IPS-20b (cell line): ENCODE data around the gene TNFRSF19.
"Not testable (repeated sequence)": the region's sequence is repeated elsewhere in the genome, so short reads cannot be mapped to it uniquely, and the experiment has no call there.

Experiments
- H3K27ac ChIP-seq: one replicate; pipeline ENCODE4 v1.5.1; 2013; ENCODE audit warnings: low read length
- H3K27me3 ChIP-seq: 2 replicates; pipeline ENCODE4 v1.6.1; 2013; ENCODE audit warnings: mild to moderate bottlenecking, low read length, inconsistent platforms; ENCODE audit not compliant: insufficient read depth
- H3K36me3 ChIP-seq: 2 replicates; pipeline ENCODE4 v1.6.1; 2013; ENCODE audit warnings: low read depth, mild to moderate bottlenecking, inconsistent platforms, low read length, moderate library complexity; ENCODE audit not compliant: insufficient read depth
- H3K4me1 ChIP-seq: 2 replicates; pipeline ENCODE4 v1.6.1; 2013; ENCODE audit warnings: mild to moderate bottlenecking, control low read depth, inconsistent platforms, low read length, moderate library complexity; ENCODE audit not compliant: insufficient read depth
- H3K4me3 ChIP-seq: 2 replicates; pipeline ENCODE4 v1.5.1; 2013; ENCODE audit warnings: mild to moderate bottlenecking, low read length, inconsistent platforms
- H3K9ac ChIP-seq: 2 replicates; pipeline ENCODE4 v1.6.1; 2013; ENCODE audit warnings: low read depth, mild to moderate bottlenecking, inconsistent platforms, low read length, moderate library complexity
- H3K9me3 ChIP-seq: 2 replicates; pipeline ENCODE4 v1.6.1; 2013; ENCODE audit warnings: mild to moderate bottlenecking, low read depth, low read length, inconsistent platforms; ENCODE audit not compliant: insufficient read depth

TNFRSF19 gene

GRCh38 chr13:23592596-23592995 lies 22.4 kb downstream of the TNFRSF19 start:
- Histone ChIP-seq H3K27ac (no peak overlapping the region), H3K9ac (no peak overlapping the region), H3K27me3 (no peaks in the 10 kb centered on the region), H3K9me3 (peaks cover 5% of the 10 kb centered on the region; the same call in 1 of the 2 replicates), H3K36me3 (peaks cover 4% of the 10 kb centered on the region; the same call in 1 of the 2 replicates), H3K4me3 (no peak overlapping the region), H3K4me1 (no peaks in the 10 kb centered on the region)

- Histone ChIP-seq H3K4me1 (no peaks in the 10 kb centered on the region), H3K27me3 (no peaks in the 10 kb centered on the region), H3K4me3 (no peak overlapping the region), H3K9me3 (peaks cover 5% of the 10 kb centered on the region; the same call in 1 of the 2 replicates), H3K27ac (no peak overlapping the region), H3K9ac (no peak overlapping the region), H3K36me3 (peaks cover 4% of the 10 kb centered on the region; the same call in 1 of the 2 replicates)
Measured at GRCh38 chr13:23593148-23593547, 22.9 kb downstream of the TNFRSF19 start.

- not testable (repeated sequence) for H3K9me3 ChIP-seq, H3K4me1 ChIP-seq
Measured at GRCh38 chr13:23594290-23594689, 24.1 kb downstream of the TNFRSF19 start.

DNA sequence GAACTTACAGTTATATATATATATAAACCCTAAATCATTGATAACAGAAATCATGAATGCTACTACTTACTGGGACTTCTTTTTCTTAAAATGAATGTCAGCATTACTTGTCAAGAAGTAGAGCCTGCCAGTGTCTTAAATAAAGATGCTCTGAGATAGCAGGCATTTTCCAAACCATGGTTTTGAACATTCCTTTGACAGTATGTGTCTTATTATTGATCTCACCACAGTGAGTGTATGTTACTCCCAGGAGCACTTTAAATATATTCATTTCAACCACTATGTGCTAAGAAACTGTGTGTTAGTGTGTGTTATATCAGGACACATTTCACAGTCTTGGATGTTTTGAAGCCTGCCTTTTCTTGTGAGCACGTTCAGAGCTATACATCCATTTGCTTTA lies 28.2 kb downstream of the TNFRSF19 start:
- Histone ChIP-seq H3K4me3 (no peak overlapping the region), H3K9ac (no peak overlapping the region), H3K27me3 (no peaks in the 10 kb centered on the region), H3K27ac (no peak overlapping the region), H3K4me1 (peaks cover 27% of the 10 kb centered on the region), H3K9me3 (peaks cover 5% of the 10 kb centered on the region; the same call in 1 of the 2 replicates), H3K36me3 (peaks cover 4% of the 10 kb centered on the region; the same call in 1 of the 2 replicates)

More at GRCh38 chr13:23594290-23594689, 24.1 kb downstream of the TNFRSF19 start:
- H3K9ac ChIP-seq, H3K27me3 ChIP-seq, H3K36me3 ChIP-seq, H3K4me3 ChIP-seq, H3K27ac ChIP-seq: not testable (repeated sequence)

GRCh38 chr13:23599083-23599925 lies 29.1 kb downstream of the TNFRSF19 start:
- Histone ChIP-seq H3K9ac (0 out of 2 replicates have a peak overlapping the region, but pooled peaks have one; percentile 24), H3K27me3 (no peaks in the 10 kb centered on the region), H3K9me3 (peaks cover 2% of the 10 kb centered on the region; the same call in 1 of the 2 replicates), H3K27ac (peak overlapping the region; percentile 42), H3K4me1 (peaks cover 27% of the 10 kb centered on the region), H3K4me3 (0 out of 2 replicates have a peak overlapping the region, but pooled peaks have one; percentile 28), H3K36me3 (0 out of 2 replicates have a peak, but pooled peaks cover 4% of the 10 kb centered on the region)

- 0 out of 2 replicates have a peak overlapping the region, but pooled peaks have one; percentile 4 for H3K4me3 ChIP-seq
- no peaks in the 10 kb centered on the region for H3K27me3 ChIP-seq
- peaks cover 27% of the 10 kb centered on the region for H3K4me1 ChIP-seq
- no peaks in the 10 kb centered on the region for H3K36me3 ChIP-seq
- H3K9ac ChIP-seq, result peak overlapping the region; percentile 43; the same call in 1 of the 2 replicates
- no peaks in the 10 kb centered on the region for H3K9me3 ChIP-seq
- H3K27ac ChIP-seq, result peak overlapping the region; percentile 10
Measured at GRCh38 chr13:23600100-23600499, 29.9 kb downstream of the TNFRSF19 start.

- Histone ChIP-seq H3K36me3 (no peaks in the 10 kb centered on the region), H3K4me3 (0 out of 2 replicates have a peak overlapping the region, but pooled peaks have one; percentile 2), H3K9me3 (no peaks in the 10 kb centered on the region), H3K27ac (peak overlapping the region; percentile 10), H3K27me3 (no peaks in the 10 kb centered on the region), H3K9ac (peak overlapping the region; percentile 43; the same call in 1 of the 2 replicates), H3K4me1 (peaks cover 27% of the 10 kb centered on the region)
Measured at GRCh38 chr13:23600534-23600933, 30.3 kb downstream of the TNFRSF19 start.

DNA sequence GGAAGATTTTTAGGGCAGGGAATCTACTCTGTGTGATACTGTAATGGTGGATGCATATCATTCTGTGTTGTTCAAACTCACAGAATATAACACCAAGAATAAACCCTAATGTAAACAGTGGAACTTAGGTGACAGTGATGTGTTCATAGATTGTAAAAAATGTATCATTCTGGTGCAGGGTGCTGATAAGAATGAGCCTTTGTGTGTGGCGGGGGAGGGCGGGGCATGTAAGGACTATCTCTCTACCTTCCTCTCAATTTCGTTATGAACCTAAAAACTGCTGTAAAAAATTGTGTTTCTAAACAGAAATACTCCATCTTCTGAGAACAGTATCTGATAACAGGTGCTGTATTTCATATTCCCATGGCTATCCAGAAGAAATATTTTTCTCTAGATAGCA lies 35.6 kb downstream of the TNFRSF19 start:
- Histone ChIP-seq H3K36me3 (no peaks in the 10 kb centered on the region), H3K27me3 (no peaks in the 10 kb centered on the region), H3K9me3 (no peaks in the 10 kb centered on the region), H3K4me1 (peaks cover 14% of the 10 kb centered on the region), H3K9ac (no peak overlapping the region), H3K27ac (no peak overlapping the region), H3K4me3 (no peak overlapping the region)

- Histone ChIP-seq H3K4me1 (peaks cover 7% of the 10 kb centered on the region; the same call in 1 of the 2 replicates), H3K27ac (no peak overlapping the region), H3K27me3 (no peaks in the 10 kb centered on the region), H3K36me3 (no peaks in the 10 kb centered on the region), H3K9ac (no peak overlapping the region), H3K9me3 (no peaks in the 10 kb centered on the region), H3K4me3 (no peak overlapping the region)
Measured at GRCh38 chr13:23608138-23608537, 37.9 kb downstream of the TNFRSF19 start.

DNA sequence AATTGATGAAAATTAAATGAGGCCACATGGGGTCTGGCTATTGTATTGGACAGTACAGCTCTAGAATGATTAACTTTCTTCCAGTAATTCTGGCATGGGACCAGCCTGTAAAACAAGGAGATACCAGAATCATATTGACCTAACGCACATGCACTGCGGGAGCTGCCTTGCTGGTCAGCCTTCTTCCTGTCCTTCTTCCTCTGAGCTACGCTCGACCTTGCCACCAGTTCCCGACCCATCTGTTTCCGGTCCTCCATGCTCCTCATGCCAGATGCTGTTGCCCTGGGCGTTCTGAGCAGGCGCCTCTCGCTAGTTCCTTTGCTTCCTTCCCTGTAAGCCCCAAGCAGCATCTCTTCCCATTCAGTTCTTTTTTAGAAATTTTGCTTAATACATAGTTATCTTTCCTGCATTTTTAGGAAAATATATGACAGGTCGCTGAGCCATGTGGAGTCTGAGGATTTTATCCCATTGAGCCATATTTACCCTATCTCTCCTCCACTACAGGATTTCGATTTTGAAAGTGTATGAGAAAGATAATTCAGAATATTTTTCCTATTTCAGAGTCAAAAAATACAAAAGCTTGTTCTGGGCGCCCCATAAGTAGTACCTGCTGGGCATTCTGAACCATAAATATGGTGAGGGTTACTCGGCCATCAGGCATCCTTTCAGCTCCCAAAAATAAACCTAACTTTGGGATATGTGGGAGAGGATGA lies 38.6 kb downstream of the TNFRSF19 start:
- Histone ChIP-seq H3K36me3 (no peaks in the 10 kb centered on the region), H3K4me1 (peaks cover 13% of the 10 kb centered on the region; the same call in 1 of the 2 replicates), H3K4me3 (no peak overlapping the region), H3K9me3 (no peaks in the 10 kb centered on the region), H3K27ac (no peak overlapping the region), H3K9ac (no peak overlapping the region), H3K27me3 (no peaks in the 10 kb centered on the region)

GRCh38 chr13:23609414-23609760 lies 39.2 kb downstream of the TNFRSF19 start:
- H3K27ac ChIP-seq, result no peak overlapping the region
- H3K27me3 ChIP-seq, result no peaks in the 10 kb centered on the region
- H3K9ac ChIP-seq, result no peak overlapping the region
- H3K4me3 ChIP-seq, result no peak overlapping the region
- no peaks in the 10 kb centered on the region for H3K9me3 ChIP-seq
- peaks cover 15% of the 10 kb centered on the region; the same call in 1 of the 2 replicates for H3K4me1 ChIP-seq
- H3K36me3 ChIP-seq, result no peaks in the 10 kb centered on the region
